HCT116 (cell line): ENCODE data around the gene FBXL4. TPM values are rescaled to one million over a fixed set of nuclear protein-coding genes. Genes with fewer than 3 reads are reported as not detected.

Experiments
- ATAC-seq: fragments of 200-7000 bp; cut with Tn5 transposase; 2 replicates; pipeline ENCODE4 v1.9.1; 2020; ENCODE audit warnings: mild to moderate bottlenecking, moderate library complexity
- BruUV-seq: library from RNA; stranded (reverse); fragments of 400-500 nt; replicated peaks from 2 replicates; lab custom pipeline; 2021; lab: Mats Ljungman, UMichigan
- CTCF ChIA-PET: fragments of 300-600 bp; sonication (Branson Sonifier 250); formaldehyde crosslinking; loops from one replicate; lab custom pipeline; 2021; ENCODE audit warnings: antibody characterized with exemption; lab: Charles Lee
- POLR2A ChIA-PET: fragments of 300-600, 350-600 bp; sonication (Branson Sonifier 250); formaldehyde crosslinking; loops from one replicate; lab custom pipeline; 2021; ENCODE audit warnings: antibody characterized with exemption; lab: Charles Lee
- RAD21 ChIA-PET, 2 experiments: fragments of 300-600 bp; sonication (Branson Sonifier 250); formaldehyde crosslinking; loops; one replicate each; lab custom pipeline; 2023; ENCODE audit warnings: low total read pairs in 2 of 2; ENCODE audit not compliant: uncharacterized antibody in 2 of 2, unreplicated experiment in 2 of 2, low non-redundant PET in 1 of 2; lab: Charles Lee
- DNase-seq: peaks from one replicate; pipeline ENCODE4 v3.0.0-alpha.2; 2010; ENCODE audit warnings: low read depth, low spot score
- H2AFZ ChIP-seq: fragments of 200-600 bp; shearing (Covaris generic), sonication (generic); 2 replicates; pipeline ENCODE4 v1.6.1; 2017; ENCODE audit warnings: low read depth, mixed run types, mixed read lengths, antibody characterized with exemption, low read length; ENCODE audit not compliant: poor library complexity, severe bottlenecking
- H3K27ac ChIP-seq: 2 replicates; pipeline ENCODE4 v1.5.1; 2012; ENCODE audit warnings: low read depth, low read length
- H3K27me3 ChIP-seq: fragments of 200-600 bp; sonication (generic); 2 replicates; pipeline ENCODE4 v1.6.1; 2016; ENCODE audit warnings: mixed run types, low read length, mixed read lengths; ENCODE audit not compliant: insufficient read depth
- H3K36me3 ChIP-seq, 2 experiments: fragments of 200-500 bp in 1 of 2; fragments of 200-600 bp in 1 of 2; sonication (Bioruptor generic) in 1 of 2; sonication (generic) in 1 of 2; 2 replicates each; pipeline versions ENCODE4 v1.5.1 to v1.6.1; 2014 to 2016; ENCODE audit warnings: low read length in 2 of 2, inconsistent platforms in 1 of 2, mixed read lengths in 1 of 2, mixed run types in 1 of 2; ENCODE audit not compliant: insufficient read depth in 2 of 2, control insufficient read depth in 1 of 2
- H3K4me1 ChIP-seq, 2 experiments: fragments of 200-600 bp in 1 of 2; sonication (generic) in 1 of 2; 2 replicates each; pipeline versions ENCODE4 v1.5.1 to v1.6.1; 2012 to 2017; ENCODE audit warnings: low read length in 2 of 2, inconsistent platforms in 1 of 2, mild to moderate bottlenecking in 1 of 2, mixed read lengths in 1 of 2, mixed run types in 1 of 2, moderate library complexity in 1 of 2; ENCODE audit not compliant: insufficient read depth in 2 of 2, control insufficient read depth in 1 of 2
- H3K4me2 ChIP-seq: fragments of 200-600 bp; sonication (generic); 2 replicates; pipeline ENCODE4 v1.6.1; 2017; ENCODE audit warnings: mixed run types, low read length, mixed read lengths
- H3K4me3 ChIP-seq, 2 experiments: fragments of 200-600 bp in 1 of 2; sonication (generic) in 1 of 2; replicated peaks in 1 of 2; 2 replicates each; pipeline ENCODE4 v1.5.1; 2011 to 2016; ENCODE audit warnings: low read length in 2 of 2, control low read depth in 1 of 2, low read depth in 1 of 2, mild to moderate bottlenecking in 1 of 2, mixed read lengths in 1 of 2, mixed run types in 1 of 2
- H3K79me2 ChIP-seq: fragments of 200-600 bp; sonication (generic); 2 replicates; pipeline ENCODE4 v1.6.1; 2017; ENCODE audit warnings: mild to moderate bottlenecking, mixed run types, low read length, moderate library complexity, mixed read lengths; ENCODE audit not compliant: insufficient read depth
- H3K9ac ChIP-seq: fragments of 200-600 bp; sonication (generic); 2 replicates; pipeline ENCODE4 v1.6.1; 2016; ENCODE audit warnings: low read length, mixed read lengths
- H3K9me2 ChIP-seq: fragments of 200-600 bp; sonication (generic), shearing (Covaris generic); 2 replicates; pipeline ENCODE4 v1.6.1; 2017; ENCODE audit warnings: mixed run types, mild to moderate bottlenecking, moderate library complexity; ENCODE audit not compliant: insufficient read depth
- H3K9me3 ChIP-seq, 2 experiments: fragments of 200-500 bp in 1 of 2; fragments of 200-600 bp in 1 of 2; sonication (Bioruptor generic) in 1 of 2; sonication (generic) in 1 of 2; 2 replicates each; pipeline ENCODE4 v1.6.1; 2014 to 2017; ENCODE audit warnings: low read length in 2 of 2, mixed read lengths in 2 of 2, inconsistent platforms in 1 of 2, low read depth in 1 of 2, mild to moderate bottlenecking in 1 of 2, mixed run types in 1 of 2, moderate library complexity in 1 of 2; ENCODE audit not compliant: control insufficient read depth in 1 of 2, insufficient read depth in 1 of 2
- H4K20me1 ChIP-seq: fragments of 200-600 bp; sonication (generic), shearing (Covaris generic); 2 replicates; pipeline ENCODE4 v1.6.1; 2017; ENCODE audit warnings: mixed run types, mild to moderate bottlenecking, moderate library complexity; ENCODE audit not compliant: insufficient read depth
- CBX3 ChIP-seq: IDR thresholded peaks from 2 replicates; pipeline ENCODE4 v1.6.1; 2012; ENCODE audit warnings: low read depth
- EGR1 ChIP-seq: IDR thresholded peaks from 2 replicates; pipeline ENCODE4 v1.6.1; 2012; ENCODE audit warnings: low read depth
- ELF1 ChIP-seq: IDR thresholded peaks from 2 replicates; pipeline ENCODE4 v1.6.1; 2012; ENCODE audit warnings: low read depth, borderline replicate concordance
- EZH2 ChIP-seq: fragments of 200-600 bp; sonication (generic); IDR thresholded peaks from 2 replicates; pipeline ENCODE4 v1.6.1; 2017; ENCODE audit warnings: antibody characterized with exemption, mixed run types
- FOSL1 ChIP-seq: IDR thresholded peaks from 2 replicates; pipeline ENCODE4 v1.6.1; 2012; ENCODE audit warnings: low read depth
- MAX ChIP-seq: IDR thresholded peaks from 2 replicates; pipeline ENCODE4 v1.6.1; 2012
- POLR2A ChIP-seq: IDR thresholded peaks from 2 replicates; pipeline ENCODE4 v1.7.0; 2011; ENCODE audit warnings: borderline replicate concordance; ENCODE audit not compliant: insufficient read depth, insufficient read length; ENCODE audit errors: extremely low read depth
- POLR2AphosphoS5 ChIP-seq: IDR thresholded peaks from 2 replicates; pipeline ENCODE4 v1.6.1; 2011; ENCODE audit warnings: mild to moderate bottlenecking, low read depth, low read length, moderate library complexity
- RAD21 ChIP-seq: IDR thresholded peaks from 2 replicates; pipeline ENCODE4 v1.6.1; 2012; ENCODE audit warnings: low read depth, mild to moderate bottlenecking
- SIN3A ChIP-seq: IDR thresholded peaks from 2 replicates; pipeline ENCODE4 v1.6.1; 2012; ENCODE audit warnings: low read depth
- SP1 ChIP-seq: IDR thresholded peaks from 2 replicates; pipeline ENCODE4 v1.6.1; 2012; ENCODE audit warnings: low read depth
- TCF7L2 ChIP-seq: IDR thresholded peaks from 2 replicates; pipeline ENCODE4 v1.7.0; 2011; ENCODE audit warnings: borderline replicate concordance, inconsistent platforms; ENCODE audit not compliant: insufficient read depth, insufficient read length; ENCODE audit errors: extremely low read depth
- ZBTB33 ChIP-seq: IDR thresholded peaks from 2 replicates; pipeline ENCODE4 v1.6.1; 2011; ENCODE audit warnings: mild to moderate bottlenecking, low read length, moderate library complexity; ENCODE audit not compliant: insufficient replicate concordance; ENCODE audit errors: extremely low read depth
- ZFX ChIP-seq: fragments of 450-650 bp; IDR thresholded peaks from 2 replicates; pipeline ENCODE4 v1.6.1; 2017
- ZNF274 ChIP-seq: fragments of 200-500 bp; sonication (Bioruptor generic); IDR thresholded peaks from 2 replicates; pipeline ENCODE4 v1.6.1; 2014; ENCODE audit warnings: mild to moderate bottlenecking, low read depth, low read length, inconsistent platforms
- intact Hi-C: fragments of 100-400 bp; cut with micrococcal nuclease; formaldehyde crosslinking; loops from 2 replicates; pipeline ENCODE4 v1.10.0; 2022
- total RNA-seq: library from RNA; stranded (reverse); gene quantifications from one replicate; pipeline ENCODE4 v1.2.1, GENCODE V29; 2021; ENCODE audit not compliant: unreplicated experiment

FBXL4 gene
- total RNA-seq, 1 experiment from 2014 or later = 15.7 TPM

- ChIA-PET RAD21 (no interaction called here), CTCF (no interaction called here), POLR2A (no interaction called here)
- no peaks in the 10 kb centered on the region for H3K79me2 ChIP-seq
- TF ChIP-seq ELF1 (no peak), EZH2 (no peak), SP1 (no peak), POLR2A (no peak), RAD21 (no peak), EGR1 (no peak)
- no peak overlapping the region for H3K4me2 ChIP-seq
- H2AFZ ChIP-seq = no peak overlapping the region
- H3K27me3 ChIP-seq = peaks cover 17% of the 10 kb centered on the region
- H3K9me3 ChIP-seq = no peaks in the 10 kb centered on the region
- H3K9ac ChIP-seq = no peak overlapping the region
- H4K20me1 ChIP-seq = no peaks in the 10 kb centered on the region
- no peaks in the 10 kb centered on the region for H3K9me2 ChIP-seq
- DNase-seq (no peak), ATAC-seq (no peak)
- intact Hi-C loops = no loop called here
- no peaks in the 10 kb centered on the region for H3K4me1 ChIP-seq
- H3K36me3 ChIP-seq = no peaks in the 10 kb centered on the region
- no peak overlapping the region for H3K27ac ChIP-seq
- no peak overlapping the region for H3K4me3 ChIP-seq
- BruUV-seq = no TSS peak
These were observed 29.1 kb upstream of the FBXL4 start for GRCh38 chr6:98976674-98977385.

GRCh38 chr6:98975421-98975820 is 27.7 kb upstream of the FBXL4 start:
- BruUV-seq = no TSS peak
- no peak overlapping the region for H3K27ac ChIP-seq
- no peaks in the 10 kb centered on the region for H4K20me1 ChIP-seq
- no peak overlapping the region for H3K4me3 ChIP-seq
- TF ChIP-seq POLR2A (no peak), EGR1 (no peak), ZBTB33 (no peak), FOSL1 (no peak), POLR2AphosphoS5 (no peak), ZNF274 (no peak), TCF7L2 (no peak), CBX3 (no peak), ZFX (no peak), MAX (no peak), SIN3A (no peak)
- intact Hi-C loops = no loop called here
- RAD21 ChIA-PET = no interaction called here
- no peak for ATAC-seq
- H3K4me2 ChIP-seq = no peak overlapping the region
- no peaks in the 10 kb centered on the region for H3K9me3 ChIP-seq
- no peaks in the 10 kb centered on the region for H3K9me2 ChIP-seq
- POLR2A ChIA-PET = no interaction called here
- H3K79me2 ChIP-seq = no peaks in the 10 kb centered on the region
- no peak overlapping the region for H2AFZ ChIP-seq
- peaks cover 17% of the 10 kb centered on the region for H3K27me3 ChIP-seq
- CTCF ChIA-PET = no interaction called here
- no peaks in the 10 kb centered on the region for H3K36me3 ChIP-seq
- H3K9ac ChIP-seq = no peak overlapping the region
- DNase-seq = no peak
- H3K4me1 ChIP-seq = no peaks in the 10 kb centered on the region
